NB4 (cell line): ENCODE results near the gene SMOC2.

Experiments
- DNase-seq: peaks from one replicate; pipeline ENCODE4 v3.0.0; 2010; ENCODE audit warnings: low read depth
- H3K4me3 ChIP-seq: one replicate; pipeline ENCODE4 v1.5.1; 2011; ENCODE audit warnings: mild to moderate bottlenecking, low read depth, low read length, moderate library complexity
- CTCF ChIP-seq: IDR thresholded peaks from one replicate; pipeline ENCODE4 v1.5.1; 2012; ENCODE audit warnings: low read depth, low read length
- MAX ChIP-seq: IDR thresholded peaks from 2 replicates; pipeline ENCODE4 v1.6.1; 2011; ENCODE audit warnings: low read depth, low read length
- MYC ChIP-seq: IDR thresholded peaks from 2 replicates; pipeline ENCODE4 v1.6.1; 2011; ENCODE audit warnings: low read depth, low read length
- POLR2A ChIP-seq: IDR thresholded peaks from 2 replicates; pipeline ENCODE4 v1.6.1; 2011; ENCODE audit warnings: mild to moderate bottlenecking; ENCODE audit not compliant: insufficient read length; ENCODE audit errors: extremely low read depth

The SMOC2 gene

GRCh38 chr6:168440520-168441433, at the start of gene SMOC2:
Gene SMOC2 (plus strand): TSS chr6:168441184. CDS start chr6:168441371, 187 bp downstream.
- TF ChIP-seq POLR2A (no peak), CTCF (no peak), MAX (no peak), MYC (no peak)
- no peak within 1 kb of the TSS for H3K4me3 ChIP-seq
- no peak for DNase-seq

- no peak overlapping the region for H3K4me3 ChIP-seq
- TF ChIP-seq POLR2A (no peak), MYC (no peak), CTCF (no peak), MAX (no peak)
- DNase-seq: no peak
These were observed 47.7 kb upstream of the SMOC2 start for GRCh38 chr6:168393126-168393870.

- DNase-seq: no peak
- no peak overlapping the region for H3K4me3 ChIP-seq
- TF ChIP-seq MAX: no peak
- no peak for TF ChIP-seq MYC
- TF ChIP-seq POLR2A: no peak
- TF ChIP-seq CTCF: no peak
These were observed 46.4 kb upstream of the SMOC2 start for GRCh38 chr6:168394606-168395005.

- H3K4me3 ChIP-seq: no peak overlapping the region
- DNase-seq: no peak
- no peak for TF ChIP-seq MYC
- TF ChIP-seq CTCF: no peak
These were observed 45.0 kb upstream of the SMOC2 start for GRCh38 chr6:168395983-168396382.

GRCh38 chr6:168396561-168396960, 44.4 kb upstream of the SMOC2 start:
- H3K4me3 ChIP-seq: no peak overlapping the region
- TF ChIP-seq CTCF: no peak
- TF ChIP-seq POLR2A: no peak
- TF ChIP-seq MYC: no peak
- TF ChIP-seq MAX: no peak
- no peak for DNase-seq
